Measurements from ENCODE around the gene JAM3. TPM values are rescaled to one million over a fixed set of nuclear protein-coding genes. Genes with fewer than 3 reads are reported as not detected.

Gene JAM3
- polyA plus RNA-seq, 4 donors, result 0.67 to 8.5 (median 4.5) TPM

Other genes with a start within 250 kb of the JAM3 start
- gene SPATA19, start 223.6 kb upstream of the JAM3 start, polyA plus RNA-seq, result not detected
- gene IGSF9B, start 112.1 kb upstream of the JAM3 start, polyA plus RNA-seq, result 1 to 10 TPM in 3 of 4 donors, not detected in 1; 1.4 to 2.3 (median 2.1) TPM
- 10 to 100 TPM in 2 of 4 donors, 1 to 10 TPM in 2; 3.4 to 19.2 (median 7.9) TPM for gene NCAPD3, start 154.9 kb downstream of the JAM3 start, polyA plus RNA-seq
- gene VPS26B, start 155.6 kb downstream of the JAM3 start, polyA plus RNA-seq, result 10 to 100 TPM; 26.3 to 45.2 (median 35.9) TPM
- gene THYN1, start 184.3 kb downstream of the JAM3 start, polyA plus RNA-seq, result 10 to 100 TPM; 39.2 to 61.6 (median 47.9) TPM
- gene ACAD8, start 184.5 kb downstream of the JAM3 start, polyA plus RNA-seq, result 10 to 100 TPM; 18.0 to 29.3 (median 23.9) TPM
- under 1 TPM in 2 of 4 donors, not detected in 2; 0.01 to 0.04 TPM for gene GLB1L3, start 207.3 kb downstream of the JAM3 start, polyA plus RNA-seq

All from small intestine (tissue), 4 donors.